HG02642 (cell line): Measurements from ENCODE around the gene CYFIP1.

Experiments used
- ATAC-seq: cut with Tn5 transposase; IDR thresholded peaks from one replicate; pipeline ENCODE4 v1.9.1; 2021; ENCODE audit warnings: mild to moderate bottlenecking; ENCODE audit not compliant: unreplicated experiment, poor library complexity

Gene CYFIP1

DNA sequence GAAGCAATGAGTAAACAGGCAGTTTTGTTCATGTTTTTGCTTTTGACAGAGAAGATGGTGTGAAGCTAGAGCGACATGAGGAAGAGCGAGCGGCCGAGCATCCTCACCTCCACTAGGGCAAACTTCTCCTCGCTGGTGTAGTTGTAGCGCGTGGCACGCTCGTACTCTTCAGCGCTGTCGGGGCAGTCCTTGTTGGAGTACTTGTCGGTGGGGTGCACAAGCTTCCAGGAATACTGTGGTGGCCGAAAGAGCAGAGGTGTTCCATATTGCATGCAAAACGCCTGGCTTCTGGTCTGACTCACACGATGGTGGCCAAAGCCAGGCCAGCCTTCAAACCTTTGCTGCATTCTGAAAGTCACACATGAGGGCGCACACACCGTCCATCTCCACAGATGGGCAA is 54.3 kb downstream of the CYFIP1 start:
- no peak for ATAC-seq

DNA sequence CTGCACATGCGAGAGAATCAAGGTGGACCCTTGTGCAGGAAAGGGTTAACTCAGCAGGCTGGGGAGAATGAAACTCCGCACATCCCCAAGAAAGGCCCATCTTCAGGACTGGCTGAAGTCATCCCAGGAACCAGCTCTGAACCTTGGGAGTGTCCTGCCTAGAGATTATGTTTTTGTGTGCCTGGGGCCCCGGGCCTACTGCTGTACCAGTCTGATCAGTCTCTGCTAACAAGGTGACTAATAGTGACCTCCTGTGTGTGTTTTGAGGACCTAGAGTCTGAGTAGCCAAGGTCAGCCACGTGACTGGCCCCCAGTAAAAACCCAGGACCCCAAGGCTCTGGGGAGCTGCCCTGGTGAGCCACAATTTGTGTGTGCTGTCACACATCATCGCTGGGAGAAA is 58.2 kb downstream of the CYFIP1 start:
- no peak for ATAC-seq

DNA sequence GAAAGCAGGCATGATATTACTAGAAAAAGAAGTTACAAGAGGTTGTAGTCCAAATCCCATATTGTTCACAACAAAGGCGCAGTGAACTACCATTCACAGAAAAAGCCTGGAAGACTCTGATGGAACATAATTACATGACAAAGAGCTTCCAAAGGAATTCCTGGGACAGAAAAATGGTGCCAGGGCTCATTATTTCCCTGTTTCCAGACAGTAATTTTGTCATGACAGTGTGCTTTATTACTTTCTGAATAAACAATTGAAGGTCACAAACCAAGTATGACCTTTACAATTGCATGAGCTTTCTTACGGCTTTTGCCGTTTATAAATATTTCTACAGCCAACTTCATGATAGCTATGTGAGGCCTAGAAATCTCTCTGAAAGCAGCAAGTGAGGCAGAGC is 61.0 kb downstream of the CYFIP1 start:
- ATAC-seq: no peak

DNA sequence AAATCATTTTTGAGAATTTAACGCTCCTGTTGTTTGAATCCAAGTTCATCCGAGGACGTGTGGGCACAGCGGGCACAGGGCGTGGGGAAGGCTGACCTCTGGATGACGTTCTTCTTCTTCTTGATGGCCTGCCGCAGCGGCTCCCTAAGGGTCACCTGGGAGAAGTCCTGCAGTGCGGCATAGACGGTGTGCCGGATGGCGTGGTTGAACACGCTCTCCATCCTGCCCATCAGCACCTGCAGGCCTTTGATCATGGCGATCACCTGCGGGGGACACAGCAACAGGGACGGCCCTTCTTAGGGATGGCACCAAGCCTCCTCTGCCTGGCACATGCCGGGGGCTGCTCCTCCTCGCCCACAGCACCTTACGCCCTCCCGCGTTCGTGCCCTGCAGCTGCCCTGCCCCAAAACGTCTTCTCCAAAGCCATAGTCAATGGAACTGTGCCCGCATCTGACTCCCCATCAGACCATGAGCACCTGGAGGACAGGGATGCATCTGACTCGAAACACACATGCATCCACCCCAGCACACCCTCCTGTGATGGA is 61.5 kb downstream of the CYFIP1 start:
- ATAC-seq: no peak

DNA sequence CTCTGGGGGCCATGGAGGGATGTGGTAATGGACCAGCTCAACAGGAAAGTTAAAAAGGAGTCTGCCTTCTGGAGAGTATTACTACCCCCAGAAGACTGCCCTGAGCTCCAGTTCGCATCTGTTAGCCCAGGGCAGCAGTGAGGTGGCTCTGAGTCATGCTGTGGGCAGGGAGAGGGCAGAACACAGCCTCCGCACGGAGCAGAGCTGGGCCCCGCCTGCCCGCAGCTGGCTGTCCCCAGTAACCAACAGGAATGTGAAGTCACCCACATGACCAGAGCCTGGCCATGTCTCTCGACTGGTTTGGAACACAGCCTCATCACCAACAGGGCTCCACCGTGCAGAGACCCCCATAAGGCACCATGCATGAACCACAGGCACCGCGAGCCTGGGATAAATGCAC is 62.1 kb downstream of the CYFIP1 start:
- no peak for ATAC-seq

DNA sequence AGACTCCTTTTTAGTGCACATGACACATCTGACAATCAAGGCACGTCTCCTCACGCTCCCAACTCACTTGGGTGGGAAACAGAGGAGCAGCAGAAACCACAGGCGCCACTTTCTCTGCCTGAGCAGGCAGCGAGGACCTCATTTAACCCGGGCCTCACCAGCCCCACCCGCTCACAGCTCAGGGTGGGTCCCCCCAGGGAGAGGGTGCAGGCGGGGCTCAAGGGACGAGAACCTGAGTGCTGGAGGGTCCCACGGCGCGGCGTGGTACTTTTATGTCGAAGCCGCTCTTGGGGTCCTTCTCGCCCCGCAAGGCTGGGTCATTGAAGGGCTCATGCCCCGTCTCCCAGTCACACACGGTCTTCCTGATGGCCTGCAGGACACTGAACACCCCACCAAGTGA is 62.6 kb downstream of the CYFIP1 start:
- no peak for ATAC-seq

DNA sequence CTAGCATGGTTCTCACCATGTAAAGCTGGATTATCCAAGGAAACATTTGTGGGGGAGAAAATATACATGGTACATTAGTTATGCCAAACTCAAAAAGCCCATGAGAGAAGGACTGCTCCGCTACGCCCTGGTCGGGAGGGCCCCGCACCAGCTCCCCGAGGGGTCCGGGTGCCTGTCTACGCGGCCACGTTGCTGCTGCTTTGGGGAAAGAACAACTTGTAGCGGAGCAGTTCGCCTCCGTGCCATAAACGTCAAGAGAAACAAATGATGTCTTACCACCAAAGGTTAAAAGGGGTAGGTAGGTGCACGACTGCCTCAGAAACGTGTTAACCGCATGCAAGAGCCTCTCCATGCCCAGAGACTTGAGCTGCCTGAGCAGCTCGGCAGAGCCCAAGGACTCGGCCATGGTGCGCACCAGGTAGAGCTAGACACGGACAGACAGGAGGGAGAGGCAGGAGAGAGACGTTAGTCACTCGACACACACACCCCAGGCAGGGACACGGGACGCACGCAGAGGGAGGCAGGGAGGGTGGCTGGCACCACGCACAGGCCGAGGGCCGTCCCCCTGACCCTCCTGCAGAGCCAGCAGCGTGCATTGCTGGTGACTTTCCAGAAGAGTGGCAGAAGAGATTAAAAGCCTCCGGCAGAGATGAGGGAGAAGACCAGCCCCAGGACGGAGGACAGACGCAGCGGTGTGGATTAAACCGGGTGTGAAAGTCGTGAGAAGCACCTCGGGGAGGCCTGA is 63.4 kb downstream of the CYFIP1 start:
- ATAC-seq: no peak

DNA sequence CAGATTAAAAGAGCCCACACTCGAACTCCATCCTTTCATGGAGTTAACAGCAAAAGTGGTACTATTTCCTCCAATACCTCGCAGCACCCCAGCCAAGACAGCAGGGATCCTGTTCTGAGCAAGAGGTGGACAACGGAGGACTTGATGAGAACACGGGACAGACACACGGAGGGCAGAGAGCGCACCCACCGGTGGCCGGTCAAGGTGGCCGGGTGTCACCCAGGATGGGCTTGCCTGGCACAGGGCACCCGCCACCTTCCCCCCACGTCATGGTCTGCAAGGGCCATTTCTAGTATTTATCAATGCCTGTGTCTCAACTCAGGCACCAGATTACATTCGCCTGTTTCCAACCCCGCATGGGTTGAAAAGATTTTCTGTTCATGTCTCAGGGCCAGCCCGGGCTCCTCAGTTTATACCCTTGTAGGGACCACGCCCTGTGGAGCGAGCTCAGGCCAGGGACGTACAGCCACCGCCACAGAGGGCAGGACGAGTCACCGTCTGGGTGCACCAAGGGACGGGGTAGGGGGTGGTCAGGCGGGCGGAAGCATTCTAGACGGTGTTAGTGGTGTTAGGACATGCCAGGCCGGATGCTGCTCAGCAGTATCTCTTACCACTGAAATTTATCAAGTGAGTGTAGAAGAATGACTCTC is 64.2 kb downstream of the CYFIP1 start:
- ATAC-seq: no peak

DNA sequence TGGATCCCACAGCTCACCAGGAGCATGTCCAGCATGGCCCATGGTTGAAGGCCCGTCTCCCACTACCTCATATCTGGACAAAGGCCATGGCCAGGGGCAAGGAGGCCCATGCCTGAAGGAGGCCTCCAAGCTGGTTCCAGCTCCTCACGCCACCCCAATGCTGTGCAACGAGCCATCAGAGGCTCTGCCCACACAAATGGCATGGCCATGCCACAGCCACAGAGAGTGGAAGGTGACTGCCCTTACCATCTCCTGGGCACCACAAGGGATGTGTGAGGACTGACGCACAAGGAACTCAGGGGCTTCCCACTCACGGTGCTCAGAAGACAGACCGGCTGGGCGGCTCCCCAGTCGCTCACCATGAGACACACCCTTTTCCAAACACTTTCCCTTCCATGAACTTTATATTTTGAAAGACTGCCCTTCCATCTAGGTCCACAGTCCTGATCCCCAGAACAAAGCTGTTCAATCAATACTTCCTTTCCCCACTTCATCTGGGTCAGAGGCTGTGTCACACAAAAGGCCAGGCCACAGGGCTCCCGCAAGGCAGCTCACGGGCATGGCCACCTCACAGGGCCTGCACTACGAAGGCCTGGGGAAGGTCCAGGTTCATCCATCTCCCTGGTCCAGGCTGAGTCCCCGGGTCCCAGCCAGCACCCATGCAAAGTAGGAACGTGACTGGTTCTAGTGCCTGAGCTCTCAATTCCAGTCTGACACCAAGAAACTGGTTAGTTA is 66.4 kb downstream of the CYFIP1 start:
- no peak for ATAC-seq

DNA sequence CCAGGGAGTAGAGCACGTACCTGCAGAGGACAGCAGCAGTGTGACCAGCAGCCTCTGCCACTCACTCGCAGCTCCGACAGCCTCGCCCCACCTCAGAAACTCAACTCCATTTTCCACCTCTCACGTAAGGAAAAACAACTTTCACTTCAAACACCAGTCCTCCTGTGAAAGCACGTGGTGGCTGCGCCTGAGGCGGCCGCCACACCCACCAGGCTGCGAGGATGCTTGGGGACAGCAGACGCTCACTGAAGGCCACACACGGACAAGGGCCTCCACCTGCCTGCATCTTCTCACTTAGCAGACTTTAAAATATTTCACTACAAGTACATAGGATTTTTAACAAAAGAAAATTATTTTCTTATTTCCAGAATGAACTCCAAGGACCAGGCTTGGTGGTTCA is 67.9 kb downstream of the CYFIP1 start:
- no peak for ATAC-seq

DNA sequence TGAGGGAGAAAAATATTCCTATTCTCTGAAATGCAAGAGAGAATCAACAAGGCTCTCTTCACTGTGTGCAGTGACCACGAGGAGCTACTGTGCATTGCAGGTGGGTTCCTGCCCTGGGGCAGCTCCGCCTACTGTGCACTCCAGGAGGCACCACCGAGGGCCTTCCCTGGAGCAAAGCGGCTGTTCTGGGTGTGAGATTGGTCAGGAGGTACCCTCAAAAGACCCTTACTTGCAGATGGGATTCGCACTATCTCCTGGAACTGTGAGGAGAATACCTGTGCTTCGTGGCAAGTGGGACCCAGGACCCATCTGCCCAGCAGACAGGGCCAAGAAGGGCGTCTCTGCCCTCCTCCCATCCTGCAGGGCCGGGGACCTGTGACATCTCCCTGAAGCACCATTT is 68.9 kb downstream of the CYFIP1 start:
- no peak for ATAC-seq

DNA sequence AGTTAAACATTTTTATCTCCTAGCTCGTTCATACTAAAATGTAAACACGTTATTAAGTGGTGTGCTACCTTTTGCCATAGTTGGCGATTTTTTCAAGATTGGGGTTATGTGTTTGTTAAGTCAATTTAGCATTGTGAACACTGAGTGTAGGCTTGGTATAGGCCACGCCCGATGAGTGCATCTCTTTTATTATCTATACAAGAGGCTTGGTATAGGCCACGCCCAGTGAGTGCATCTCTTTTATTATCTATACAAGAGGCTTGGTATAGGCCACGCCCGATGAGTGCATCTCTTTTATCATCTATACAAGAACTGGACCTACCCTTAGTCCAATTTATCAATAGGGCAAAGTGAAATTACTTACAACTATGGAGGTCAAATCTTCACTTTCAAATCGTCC is 71.3 kb downstream of the CYFIP1 start:
- ATAC-seq: no peak

DNA sequence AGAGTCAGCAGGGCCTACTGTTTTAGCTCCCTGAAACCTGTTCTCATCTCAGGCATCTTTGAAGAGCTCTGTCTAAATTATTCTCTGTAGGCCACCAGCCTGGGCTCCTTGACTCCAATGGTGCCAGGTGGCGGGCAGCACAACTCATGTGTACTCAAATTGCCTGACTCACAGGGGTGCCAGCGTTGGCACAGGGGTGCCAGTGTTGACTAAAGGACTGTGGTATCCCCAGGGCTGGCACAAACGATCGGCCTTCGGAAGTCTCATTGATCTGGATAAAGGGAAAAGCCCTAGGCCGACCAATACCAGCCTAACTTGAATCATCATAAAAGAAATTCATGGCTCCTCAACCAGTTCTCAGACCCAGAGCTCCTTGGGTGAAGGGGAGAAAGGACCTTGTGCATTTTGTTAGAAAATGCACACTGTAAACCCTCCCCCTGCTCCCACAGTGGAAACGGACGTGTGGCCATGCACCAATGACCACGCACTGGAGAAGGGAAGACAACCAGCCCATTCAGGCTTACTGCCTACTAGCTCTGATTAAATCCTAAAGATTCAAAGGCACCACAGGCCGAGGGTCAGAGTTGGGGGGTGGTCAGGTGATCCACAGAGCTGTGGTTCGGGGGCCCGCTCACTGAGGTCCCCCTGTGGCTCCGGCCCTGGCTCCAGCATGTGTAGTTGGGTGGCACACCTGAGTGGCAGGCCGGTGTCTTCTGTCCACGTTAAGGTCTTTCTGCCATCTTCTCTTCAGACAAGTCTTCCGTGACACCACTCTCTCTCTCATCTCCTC is 72.8 kb downstream of the CYFIP1 start:
- ATAC-seq: no peak

DNA sequence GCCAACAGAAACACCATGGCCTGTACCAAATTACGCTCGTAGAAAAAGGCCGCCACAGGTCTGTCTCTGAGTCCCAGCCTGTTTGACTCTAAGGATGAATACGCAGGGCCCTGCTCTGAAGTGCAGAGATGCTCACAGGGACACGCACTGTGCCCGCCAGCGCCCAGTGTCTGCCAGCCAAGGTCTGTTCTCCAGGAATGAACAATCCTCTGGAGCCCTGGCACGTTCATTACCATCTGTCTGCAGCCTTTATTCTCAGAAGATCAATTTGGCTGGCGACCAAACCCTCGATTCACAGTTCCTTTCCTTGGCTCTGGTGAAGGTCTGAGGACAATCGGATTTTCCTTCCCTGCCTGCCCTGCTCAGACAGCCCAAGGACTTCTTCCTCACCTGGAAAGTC is 75.4 kb downstream of the CYFIP1 start:
- no peak for ATAC-seq

DNA sequence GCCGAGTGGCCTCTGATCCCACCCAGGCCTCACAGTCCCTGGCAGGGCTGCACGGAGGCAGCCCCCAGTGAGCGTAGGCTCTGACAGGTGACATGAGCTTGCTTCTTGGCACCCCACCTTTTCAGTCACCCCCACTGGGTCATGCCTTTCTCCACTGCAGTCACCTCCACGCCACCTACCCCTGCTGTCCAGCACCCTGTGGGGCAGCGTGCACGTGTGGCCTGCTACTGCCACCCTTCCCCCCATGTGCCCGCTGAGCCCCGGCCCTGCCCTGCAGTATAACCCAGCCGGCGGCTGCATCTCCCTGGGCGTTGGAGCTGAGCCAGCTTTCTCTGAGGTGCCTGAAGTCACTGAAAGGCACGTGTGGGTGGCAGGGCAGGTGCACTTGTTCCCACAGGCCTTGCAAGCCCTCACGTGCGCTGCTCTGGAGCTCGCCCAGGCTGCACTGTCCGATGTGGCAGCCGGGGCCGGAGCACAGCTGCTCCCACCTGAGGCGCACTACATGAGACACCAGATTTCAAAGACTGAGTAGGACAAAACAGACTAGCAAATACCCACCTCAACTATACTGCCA is 76.1 kb downstream of the CYFIP1 start:
- no peak for ATAC-seq

DNA sequence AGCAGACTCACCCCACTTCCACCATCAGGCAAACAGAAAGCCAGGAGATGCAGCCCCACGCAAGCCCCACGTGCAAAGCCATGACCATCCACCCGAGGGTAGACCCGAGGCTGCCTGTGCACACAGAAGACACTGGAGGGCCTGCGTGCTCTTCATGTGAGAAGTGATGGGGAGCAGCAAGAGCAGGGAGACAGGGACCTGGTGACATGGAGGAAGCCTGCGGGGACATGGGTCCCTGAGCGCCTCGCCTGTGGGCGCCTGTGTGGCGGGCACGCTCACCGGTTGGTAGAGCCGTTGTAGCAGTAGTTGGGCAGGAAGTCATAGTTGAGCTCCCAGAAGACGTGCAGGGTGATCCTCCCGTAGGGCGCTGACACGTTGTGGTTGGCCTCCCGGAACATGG is 76.7 kb downstream of the CYFIP1 start:
- no peak for ATAC-seq

DNA sequence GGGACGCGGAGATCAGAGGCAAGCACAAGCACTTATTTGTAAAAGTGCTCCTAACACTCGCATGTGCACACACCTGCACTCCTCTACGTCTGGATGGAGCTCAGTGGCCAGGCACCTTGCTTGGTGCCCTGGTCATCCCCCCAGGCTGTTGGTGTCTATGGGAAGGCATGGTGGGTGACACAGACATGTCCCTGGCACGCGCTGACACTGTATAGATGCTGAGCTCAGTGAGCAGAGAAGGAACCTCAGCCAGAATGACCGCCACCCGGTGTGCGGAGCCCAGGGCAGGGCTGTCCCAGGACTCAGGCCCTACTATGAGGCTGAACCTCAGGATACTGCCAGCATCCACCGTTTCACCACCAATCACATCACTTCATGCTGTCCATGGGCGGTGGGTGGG is 77.2 kb downstream of the CYFIP1 start:
- ATAC-seq: no peak

DNA sequence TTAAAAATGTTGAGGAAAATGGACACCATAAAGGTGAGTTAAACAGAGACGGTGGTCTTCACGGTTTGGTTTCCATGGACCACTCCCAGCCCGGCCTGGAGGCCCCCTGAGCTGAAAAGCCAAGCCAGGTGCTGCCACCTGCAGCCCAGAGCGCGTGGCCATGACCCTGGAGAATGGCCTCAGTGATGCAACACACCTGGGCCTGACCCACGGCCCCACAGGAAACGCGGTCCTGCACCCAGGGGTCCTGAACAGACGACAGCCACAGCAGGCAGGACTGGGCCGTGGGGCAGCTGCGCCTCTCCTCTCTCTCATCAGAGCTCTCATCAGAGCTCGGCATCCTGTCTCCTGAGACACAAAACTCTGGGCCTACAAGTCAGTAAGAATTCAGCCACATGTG is 77.6 kb downstream of the CYFIP1 start:
- no peak for ATAC-seq

DNA sequence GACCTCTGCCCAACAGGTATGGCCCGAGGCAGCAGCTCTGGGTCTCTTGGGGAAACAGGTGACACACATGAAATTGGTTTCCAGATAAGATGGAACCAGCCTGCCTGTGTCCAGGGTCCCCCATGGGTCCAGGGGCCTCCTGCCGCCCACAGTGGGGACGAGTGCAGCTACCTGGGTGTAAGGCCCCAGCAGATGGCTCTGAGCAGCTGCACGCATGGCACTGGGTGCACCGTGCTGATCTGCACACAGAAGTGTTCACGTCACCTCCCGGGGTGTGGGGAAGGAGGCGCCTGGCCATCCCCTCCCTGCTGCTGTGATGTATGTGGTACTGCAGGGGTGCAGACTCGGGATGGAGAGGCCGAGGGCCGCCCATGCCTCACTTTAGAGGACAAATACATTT is 78.1 kb downstream of the CYFIP1 start:
- no peak for ATAC-seq

DNA sequence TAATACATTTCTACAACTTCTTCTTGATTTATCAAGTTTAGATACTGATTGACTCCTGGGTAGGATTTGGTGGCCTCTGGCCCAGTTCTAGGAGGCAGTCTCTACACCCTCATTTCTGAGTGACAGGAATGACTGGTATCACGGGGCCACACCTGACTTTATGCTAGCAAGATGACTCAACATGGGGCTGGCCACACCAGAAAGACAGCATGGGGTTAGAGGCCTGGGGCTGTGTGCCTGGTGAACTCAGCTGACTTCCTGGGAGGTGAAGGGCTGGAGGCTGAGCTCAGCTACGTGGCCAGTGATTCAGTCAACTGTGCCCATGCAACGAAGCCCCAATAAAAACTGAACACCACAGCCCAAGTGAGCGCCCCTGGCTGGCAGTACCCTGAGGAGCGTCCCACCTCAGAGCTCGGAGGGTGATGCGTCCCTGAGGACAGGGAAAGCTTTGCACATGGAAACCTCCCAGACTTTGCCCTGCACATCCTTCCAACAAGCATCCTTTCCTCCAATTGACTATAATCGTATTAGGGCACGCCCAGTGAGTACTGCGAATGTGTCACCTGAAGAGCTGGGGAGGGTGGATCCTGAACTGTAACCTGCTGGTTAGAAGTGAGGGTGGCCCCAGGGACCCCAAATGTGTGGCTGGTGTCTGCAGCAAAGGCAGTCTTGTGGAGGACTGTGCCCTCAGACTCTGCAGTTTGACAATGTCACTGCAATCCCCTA is 84.5 kb downstream of the CYFIP1 start:
- ATAC-seq: peak; percentile 76
